SK-N-SH (cell line): Measurements from ENCODE around the gene IL12A. TPM values are rescaled to one million over a fixed set of nuclear protein-coding genes. Genes with fewer than 3 reads are reported as not detected.

Experiments
- CTCF ChIA-PET: fragments of 300-600, 350-600 bp; formaldehyde crosslinking; extraction: SDS; loops from one replicate; lab custom pipeline; 2021; lab: Yijun Ruan, JAX
- POLR2A ChIA-PET: fragments of 350-600 bp; sonication (Branson Sonifier 250); formaldehyde crosslinking; extraction: SDS; loops from one replicate; lab custom pipeline; 2020; ENCODE audit warnings: antibody characterized with exemption, inconsistent platforms; lab: Yijun Ruan, JAX
- DNase-seq: peaks from one replicate; pipeline ENCODE4 v3.0.0; 2012
- H2AFZ ChIP-seq: fragments of 200-600 bp; sonication (generic); 2 replicates; pipeline ENCODE4 v1.8.1; 2016; ENCODE audit warnings: antibody characterized with exemption, mild to moderate bottlenecking, low read depth
- H3F3A ChIP-seq: fragments of 200-600 bp; sonication (generic); replicated peaks from 2 replicates; pipeline ENCODE3; 2016; ENCODE audit warnings: antibody characterized with exemption, mild to moderate bottlenecking; ENCODE audit not compliant: insufficient read depth
- H3K27ac ChIP-seq, 2 experiments: fragments of 200-500 bp in 1 of 2; fragments of 200-600 bp in 1 of 2; sonication (Bioruptor generic) in 1 of 2; sonication (generic), shearing (Covaris generic) in 1 of 2; 2 replicates each; pipeline versions ENCODE4 v1.5.1 to v1.6.1; 2014 to 2016; ENCODE audit warnings: low read depth in 2 of 2, inconsistent platforms in 1 of 2, low read length in 1 of 2, mild to moderate bottlenecking in 1 of 2, mixed read lengths in 1 of 2
- H3K27me3 ChIP-seq: fragments of 200-600 bp; sonication (generic), shearing (Covaris generic); 2 replicates; pipeline ENCODE4 v1.6.1; 2016; ENCODE audit warnings: mixed run types; ENCODE audit not compliant: insufficient read depth
- H3K36me3 ChIP-seq, 2 experiments: fragments of 200-500 bp in 1 of 2; fragments of 200-600 bp in 1 of 2; sonication (Bioruptor generic) in 1 of 2; sonication (generic) in 1 of 2; replicated peaks in 1 of 2; 2 replicates each; pipeline versions ENCODE3 to v1.5.1; 2014 to 2016; ENCODE audit warnings: low read length in 1 of 2, mild to moderate bottlenecking in 1 of 2; ENCODE audit not compliant: insufficient read depth in 2 of 2, control insufficient read depth in 1 of 2
- H3K4me1 ChIP-seq, 2 experiments: fragments of 200-500 bp in 1 of 2; fragments of 200-600 bp in 1 of 2; sonication (Bioruptor generic) in 1 of 2; sonication (generic), shearing (Covaris generic) in 1 of 2; 2 replicates each; pipeline versions ENCODE4 v1.5.1 to v1.6.1; 2014 to 2016; ENCODE audit warnings: low read depth in 1 of 2, low read length in 1 of 2, mixed run types in 1 of 2; ENCODE audit not compliant: insufficient read depth in 2 of 2, control insufficient read depth in 1 of 2
- H3K4me2 ChIP-seq: fragments of 200-600 bp; sonication (generic), shearing (Covaris generic); 2 replicates; pipeline ENCODE4 v1.6.1; 2017; ENCODE audit warnings: mixed run types
- H3K4me3 ChIP-seq, 2 experiments: fragments of 200-500 bp in 1 of 2; fragments of 200-600 bp in 1 of 2; sonication (Bioruptor generic) in 1 of 2; sonication (generic), shearing (Covaris generic) in 1 of 2; 2 replicates each; pipeline versions ENCODE4 v1.5.1 to v1.8.1; 2014 to 2016; ENCODE audit warnings: low read depth in 2 of 2, inconsistent platforms in 1 of 2, low read length in 1 of 2, mild to moderate bottlenecking in 1 of 2, mixed read lengths in 1 of 2, moderate library complexity in 1 of 2
- H3K79me2 ChIP-seq: fragments of 200-600 bp; sonication (generic); 2 replicates; pipeline ENCODE4 v1.8.1; 2017; ENCODE audit warnings: mild to moderate bottlenecking; ENCODE audit not compliant: insufficient read depth
- H3K9ac ChIP-seq: fragments of 200-600 bp; sonication (generic); 2 replicates; pipeline ENCODE4 v1.6.1; 2017; ENCODE audit warnings: mixed run types
- H3K9me2 ChIP-seq: fragments of 200-600 bp; sonication (generic); 2 replicates; pipeline ENCODE4 v1.6.1; 2017; ENCODE audit warnings: mixed run types
- H3K9me3 ChIP-seq: fragments of 200-600 bp; sonication (generic); 2 replicates; pipeline ENCODE4 v1.6.1; 2017; ENCODE audit warnings: mixed run types, mild to moderate bottlenecking, moderate library complexity
- H4K20me1 ChIP-seq: fragments of 200-600 bp; sonication (generic); 2 replicates; pipeline ENCODE4 v1.6.1; 2017; ENCODE audit warnings: mild to moderate bottlenecking, mixed run types; ENCODE audit not compliant: insufficient read depth
- CTCF ChIP-seq: fragments of 200-600 bp; sonication (generic); IDR thresholded peaks from 2 replicates; pipeline ENCODE4 v1.6.1; 2017; ENCODE audit warnings: antibody characterized with exemption, mild to moderate bottlenecking, moderate library complexity
- EZH2phosphoT487 ChIP-seq: fragments of 200-600 bp; sonication (generic); IDR thresholded peaks from 2 replicates; pipeline ENCODE4 v1.6.1; 2017; ENCODE audit warnings: low read depth, mixed run types, mild to moderate bottlenecking, antibody characterized with exemption, moderate library complexity, borderline replicate concordance
- GABPA ChIP-seq: IDR thresholded peaks from 2 replicates; pipeline ENCODE4 v1.4.0; 2012; ENCODE audit warnings: low read depth, mild to moderate bottlenecking
- IRF3 ChIP-seq: fragments of 150-350 bp; IDR thresholded peaks from 2 replicates; pipeline ENCODE4 v1.6.1; 2016; ENCODE audit warnings: mild to moderate bottlenecking, low read depth, low read length
- NRF1 ChIP-seq: IDR thresholded peaks from 2 replicates; pipeline ENCODE4 v1.6.1; 2012; ENCODE audit warnings: low read depth, mild to moderate bottlenecking, low read length
- RAD21 ChIP-seq: IDR thresholded peaks from 2 replicates; pipeline ENCODE4 v1.6.1; 2012; ENCODE audit warnings: mild to moderate bottlenecking, low read length
- RFX5 ChIP-seq: IDR thresholded peaks from 2 replicates; pipeline ENCODE4 v1.6.1; 2012; ENCODE audit warnings: mild to moderate bottlenecking, improper control_type of control experiment, low read length
- RXRA ChIP-seq: IDR thresholded peaks from 2 replicates; pipeline ENCODE4 v1.4.0; 2012; ENCODE audit warnings: low read depth, mild to moderate bottlenecking, borderline replicate concordance
- TAF1 ChIP-seq: IDR thresholded peaks from 2 replicates; pipeline ENCODE4 v1.6.1; 2012; ENCODE audit warnings: low read depth, mild to moderate bottlenecking, low read length, moderate library complexity, borderline replicate concordance
- TCF12 ChIP-seq: IDR thresholded peaks from 2 replicates; pipeline ENCODE4 v1.4.0; 2012
- USF1 ChIP-seq: IDR thresholded peaks from 2 replicates; pipeline ENCODE4 v1.4.0; 2012; ENCODE audit warnings: low read depth, borderline replicate concordance
- polyA plus RNA-seq, 3 experiments: library from polyadenylated mRNA; depleted of rRNA; stranded (reverse); fragments of >200 nt; gene quantifications; 2 replicates each; pipeline ENCODE4 v1.2.3, GENCODE V29; 2012
- TF ChIP-seq, protein P1 (sequence below): IDR thresholded peaks from 2 replicates; pipeline ENCODE4 v1.4.0; 2012; ENCODE audit warnings: low read depth, borderline replicate concordance
- TF ChIP-seq, protein P2 (sequence below): IDR thresholded peaks from 2 replicates; pipeline ENCODE4 v1.4.0; 2012; ENCODE audit warnings: low read depth

IL12A gene
- polyA plus RNA-seq, 1 of the 3 experiments (the other 2 are of a cell fraction) = 0.97 TPM

DNA sequence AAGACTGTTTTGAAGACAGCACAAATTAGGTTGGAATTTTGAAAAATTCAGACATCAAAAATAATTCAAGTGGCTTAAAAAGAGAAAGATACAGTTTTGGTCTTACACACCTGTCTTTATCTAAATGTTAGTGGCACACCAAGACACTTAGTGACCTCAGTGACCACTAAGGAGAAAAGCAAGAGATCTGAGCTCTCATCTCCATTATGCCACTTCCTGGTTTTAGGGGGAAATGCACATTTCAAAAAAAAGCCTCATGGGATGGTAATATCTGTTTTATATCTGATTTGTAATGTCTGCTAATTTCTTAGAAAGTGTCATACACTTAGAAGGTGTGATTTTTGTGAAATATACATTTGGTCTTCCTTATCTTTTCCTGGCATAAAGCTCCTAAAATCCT, 16.4 kb downstream of the IL12A start:
- H3K27me3 ChIP-seq = no peaks in the 10 kb centered on the region
- H3K79me2 ChIP-seq = no peaks in the 10 kb centered on the region
- H2AFZ ChIP-seq = no peak overlapping the region
- H3K4me2 ChIP-seq = no peak overlapping the region
- H3K36me3 ChIP-seq = no peaks in the 10 kb centered on the region
- no peaks in the 10 kb centered on the region for H3K9me2 ChIP-seq
- no peak overlapping the region for H3K9ac ChIP-seq
- H3K4me3 ChIP-seq = no peak overlapping the region
- no peak overlapping the region for H3K27ac ChIP-seq
- no peak for TF ChIP-seq USF1
- no peak for TF ChIP-seq NRF1
- TF ChIP-seq, protein P1, sequence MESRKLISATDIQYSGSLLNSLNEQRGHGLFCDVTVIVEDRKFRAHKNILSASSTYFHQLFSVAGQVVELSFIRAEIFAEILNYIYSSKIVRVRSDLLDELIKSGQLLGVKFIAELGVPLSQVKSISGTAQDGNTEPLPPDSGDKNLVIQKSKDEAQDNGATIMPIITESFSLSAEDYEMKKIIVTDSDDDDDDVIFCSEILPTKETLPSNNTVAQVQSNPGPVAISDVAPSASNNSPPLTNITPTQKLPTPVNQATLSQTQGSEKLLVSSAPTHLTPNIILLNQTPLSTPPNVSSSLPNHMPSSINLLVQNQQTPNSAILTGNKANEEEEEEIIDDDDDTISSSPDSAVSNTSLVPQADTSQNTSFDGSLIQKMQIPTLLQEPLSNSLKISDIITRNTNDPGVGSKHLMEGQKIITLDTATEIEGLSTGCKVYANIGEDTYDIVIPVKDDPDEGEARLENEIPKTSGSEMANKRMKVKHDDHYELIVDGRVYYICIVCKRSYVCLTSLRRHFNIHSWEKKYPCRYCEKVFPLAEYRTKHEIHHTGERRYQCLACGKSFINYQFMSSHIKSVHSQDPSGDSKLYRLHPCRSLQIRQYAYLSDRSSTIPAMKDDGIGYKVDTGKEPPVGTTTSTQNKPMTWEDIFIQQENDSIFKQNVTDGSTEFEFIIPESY = no peak
- TF ChIP-seq RFX5 = no peak
- TF ChIP-seq, protein P2, sequence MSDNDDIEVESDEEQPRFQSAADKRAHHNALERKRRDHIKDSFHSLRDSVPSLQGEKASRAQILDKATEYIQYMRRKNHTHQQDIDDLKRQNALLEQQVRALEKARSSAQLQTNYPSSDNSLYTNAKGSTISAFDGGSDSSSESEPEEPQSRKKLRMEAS = no peak
- TF ChIP-seq RXRA = no peak
- TF ChIP-seq CTCF = no peak
- TF ChIP-seq TAF1 = no peak
- no peak for TF ChIP-seq RAD21
- TF ChIP-seq IRF3 = no peak
- TF ChIP-seq TCF12 = no peak
- TF ChIP-seq EZH2phosphoT487 = no peak
- TF ChIP-seq GABPA = no peak
- H4K20me1 ChIP-seq = no peaks in the 10 kb centered on the region
- H3F3A ChIP-seq = no peaks in the 10 kb centered on the region
- H3K4me1 ChIP-seq = peaks cover 0 to 11% of the 10 kb centered on the region in 2 experiments; a peak in 2 of 4 replicates
- POLR2A ChIA-PET = interaction anchor here (2.4 kb wide), 1 partner anchor 121 kb away, joined by 14 read pairs; no protein-coding TSS in a partner anchor
- H3K9me3 ChIP-seq = no peaks in the 10 kb centered on the region
- CTCF ChIA-PET = interaction anchor here (0.9 to 12.5 kb wide), 23 partner anchors 16 to 745 kb away, joined by 3 to 270 read pairs (median 16); partner anchors contain the start of genes IL12A and SCHIP1
- no peak for DNase-seq
